ENCODE results near the gene B3GALNT2.
"Not testable (repeated sequence)": the region's sequence is repeated elsewhere in the genome, so short reads cannot be mapped to it uniquely, and the experiment has no call there.

B3GALNT2 gene

DNA sequence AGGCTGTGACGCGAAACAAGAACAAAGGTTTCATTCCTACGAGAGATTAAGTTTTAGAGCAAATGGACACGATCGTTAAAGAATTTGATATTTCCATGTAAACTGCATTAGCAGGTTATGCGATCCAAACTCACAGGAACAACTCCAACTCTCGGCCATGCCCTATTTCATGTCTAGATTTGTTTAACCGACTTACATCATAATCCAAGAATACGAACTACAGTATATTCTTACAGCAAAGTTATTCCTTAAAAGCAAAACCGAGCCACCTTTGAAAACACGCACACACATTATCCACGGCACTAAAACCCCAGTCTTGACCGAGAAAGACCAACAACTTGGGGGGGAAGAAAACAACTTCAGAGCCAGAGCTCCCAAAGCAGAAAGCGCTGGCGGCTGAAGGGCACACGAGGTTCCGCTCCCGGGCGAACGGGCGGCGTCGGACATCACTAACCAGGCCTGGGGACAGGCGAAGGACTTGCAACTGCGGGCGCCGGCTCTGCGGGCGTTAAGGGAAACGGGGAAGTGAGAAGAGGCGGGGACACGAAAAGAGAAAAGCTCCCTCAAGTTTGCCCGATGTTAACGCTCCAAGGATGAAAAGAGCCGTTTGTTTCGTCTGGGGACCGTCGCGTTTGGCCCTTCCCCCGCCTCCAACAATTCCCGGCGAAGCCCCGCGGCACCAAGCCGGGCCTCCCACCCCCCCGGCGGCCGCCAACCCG, 690 bp downstream of the B3GALNT2 start:
- peak; percentile 79 for DNase-seq

GRCh38 chr1:235502601-235503402, 1.4 kb downstream of the B3GALNT2 start:
- DNase-seq, result peak; percentile 32

- no peak for DNase-seq
Measured at GRCh38 chr1:235500971-235501540, 3.2 kb downstream of the B3GALNT2 start.

- no peak for DNase-seq
Measured at GRCh38 chr1:235495551-235495950, 8.7 kb downstream of the B3GALNT2 start.

DNA sequence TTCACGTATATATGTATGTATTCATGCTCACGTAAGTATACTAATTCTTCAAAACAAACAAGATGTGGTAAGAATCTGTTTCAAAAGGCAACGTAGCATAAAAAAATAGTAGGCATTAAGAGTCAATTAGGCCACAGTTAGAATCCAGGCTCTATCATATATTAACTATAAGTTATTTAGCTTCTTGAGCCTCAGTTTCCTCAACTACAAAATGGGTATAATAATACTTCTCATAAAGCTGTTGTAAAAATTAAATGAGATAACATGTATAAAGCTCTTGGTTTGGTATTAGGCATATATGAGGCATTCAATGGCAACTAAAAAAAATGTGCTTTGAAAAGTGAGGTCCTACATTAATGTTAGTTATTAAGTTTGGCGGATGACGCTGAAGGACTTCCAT, 9.2 kb downstream of the B3GALNT2 start:
- DNase-seq, result no peak

GRCh38 chr1:235494531-235494930, 9.7 kb downstream of the B3GALNT2 start:
- DNase-seq, result no peak

DNA sequence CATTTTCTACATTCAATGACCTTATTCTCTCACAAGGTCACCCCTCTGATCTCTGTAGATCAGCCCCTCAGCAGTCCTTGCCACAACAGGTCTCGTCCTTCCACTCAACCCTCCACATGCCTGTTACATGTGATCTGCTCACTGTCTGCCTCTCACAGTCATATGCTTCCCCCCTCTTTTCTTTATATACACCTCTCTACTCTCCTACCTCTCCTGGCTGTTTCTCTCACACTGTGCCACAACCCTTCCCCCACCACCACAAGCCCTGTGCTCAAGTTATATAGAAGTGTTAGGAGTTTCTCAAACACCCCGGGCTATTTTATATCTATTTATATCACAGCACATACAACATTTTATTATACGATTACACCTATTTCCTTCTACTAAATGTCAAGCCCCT, 12.6 kb downstream of the B3GALNT2 start:
- no peak for DNase-seq

DNA sequence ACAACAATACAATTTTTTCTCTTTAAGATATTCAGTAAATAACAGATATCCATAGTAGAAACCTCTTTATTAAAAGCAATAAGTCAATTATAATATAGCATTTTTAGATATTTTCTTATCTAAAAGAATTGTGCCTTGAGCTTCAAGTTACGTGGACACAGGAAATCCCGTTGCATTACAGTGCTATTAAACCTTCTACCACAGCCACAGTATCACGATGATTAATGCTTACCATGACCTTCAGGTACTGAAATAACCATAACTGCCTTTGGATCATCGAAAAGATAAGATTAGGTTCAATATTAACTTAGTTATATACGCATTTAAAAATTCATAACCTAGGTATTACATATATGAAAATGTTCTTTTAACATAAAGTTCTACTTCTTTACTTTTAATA, 17.9 kb downstream of the B3GALNT2 start:
- no peak for DNase-seq

GRCh38 chr1:235485558-235485957, 18.7 kb downstream of the B3GALNT2 start:
- no peak for DNase-seq

DNA sequence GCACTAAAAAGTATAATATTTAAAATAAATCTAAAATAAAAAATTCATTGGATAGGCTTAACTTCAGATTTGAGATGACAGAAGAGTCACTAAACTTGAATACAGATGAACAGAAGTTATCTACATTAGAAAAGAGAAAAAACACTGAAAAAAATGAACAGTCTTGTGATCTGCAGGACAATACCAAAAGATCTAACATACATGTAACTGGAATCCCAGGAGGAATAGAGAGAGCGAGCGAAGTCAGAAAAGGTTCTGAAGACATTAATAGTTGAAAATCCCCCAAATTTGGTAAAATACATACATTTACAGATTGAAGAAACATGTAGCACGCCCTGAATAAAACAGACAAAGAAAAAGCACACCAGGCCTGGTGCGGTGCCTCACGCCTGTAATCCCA, 21.2 kb downstream of the B3GALNT2 start:
- DNase-seq, result no peak

DNA sequence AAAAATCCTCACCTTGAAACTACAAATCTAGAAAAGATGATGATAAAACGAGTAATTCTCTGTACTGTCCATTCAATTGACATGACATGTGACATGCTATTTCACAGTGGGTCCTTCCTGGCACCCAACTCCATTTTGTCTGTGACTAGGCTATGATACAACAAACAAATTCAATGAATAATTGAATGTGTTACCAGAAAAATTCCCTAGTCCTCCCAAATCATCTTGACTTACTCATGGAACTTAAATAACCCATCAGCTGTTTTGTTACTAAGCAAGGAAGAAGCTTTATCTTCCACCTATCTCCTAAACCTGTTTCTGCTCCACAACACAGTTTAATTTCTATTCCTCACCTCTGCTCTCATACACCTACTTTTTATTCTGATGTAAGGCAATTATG, 30.4 kb downstream of the B3GALNT2 start:
- no peak for DNase-seq

GRCh38 chr1:235470741-235471439, 33.4 kb downstream of the B3GALNT2 start:
- DNase-seq, result no peak

DNA sequence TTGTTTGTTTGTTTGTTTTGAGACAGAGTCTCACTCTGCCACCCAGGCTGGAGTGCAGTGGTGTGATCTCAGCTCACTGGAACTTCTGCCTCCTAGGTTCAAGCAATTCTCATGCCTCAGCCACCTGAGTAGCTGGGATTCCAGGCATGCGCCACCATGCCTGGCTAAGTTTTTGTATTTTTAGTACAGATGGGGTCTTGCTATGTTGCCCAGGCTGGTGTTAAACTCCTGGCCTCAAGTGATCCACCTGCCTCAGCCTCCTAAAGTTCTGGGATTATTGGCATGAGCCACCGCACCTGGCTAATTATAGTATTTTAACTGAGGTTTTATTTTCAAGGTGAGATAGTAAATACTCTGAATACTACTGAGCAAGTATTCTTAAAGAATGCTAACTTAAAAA, 34.4 kb downstream of the B3GALNT2 start:
- not testable (repeated sequence) for DNase-seq

- no peak for DNase-seq
Measured at GRCh38 chr1:235468970-235469369, 35.3 kb downstream of the B3GALNT2 start.

GRCh38 chr1:235468004-235468403, 36.2 kb downstream of the B3GALNT2 start:
- no peak for DNase-seq

DNA sequence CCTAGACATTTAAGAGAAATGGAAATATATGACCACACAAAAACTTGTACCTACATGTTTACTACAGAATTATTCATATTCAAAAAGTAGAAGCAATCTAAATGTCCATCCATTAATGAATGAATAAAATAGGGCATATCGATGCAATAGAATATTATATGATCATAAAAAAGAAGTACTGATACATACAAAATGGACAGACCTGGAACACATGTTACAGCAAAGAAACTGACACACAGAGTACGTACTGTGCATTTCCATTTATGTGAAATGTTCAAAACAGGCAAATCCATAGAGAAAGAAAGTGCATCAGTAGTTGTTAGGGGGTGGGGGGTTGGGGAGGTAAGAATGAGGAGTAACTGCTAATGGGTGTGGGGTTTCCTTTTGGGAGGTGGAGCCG, 39.2 kb downstream of the B3GALNT2 start:
- no peak for DNase-seq

GRCh38 chr1:235462832-235463231, 41.4 kb downstream of the B3GALNT2 start:
- DNase-seq, result not testable (repeated sequence)

DNA sequence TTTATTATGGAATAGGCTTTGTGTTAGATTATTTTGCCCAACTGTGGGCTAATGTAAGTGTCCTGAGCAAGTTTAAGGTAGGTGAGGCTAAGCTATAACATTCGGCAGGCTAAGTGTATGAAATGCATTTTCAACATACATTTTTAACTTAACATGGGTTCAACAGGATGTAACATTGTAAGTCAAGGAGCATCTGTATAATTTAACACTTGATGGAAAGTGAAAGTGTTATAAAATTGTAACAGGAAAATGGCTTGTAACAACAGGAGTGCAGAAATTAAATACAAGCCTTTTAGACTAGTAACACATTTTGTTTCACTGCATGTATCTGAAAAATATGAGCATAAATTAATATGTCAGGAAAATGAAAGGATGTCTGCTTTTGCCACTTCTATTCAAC, 42.3 kb downstream of the B3GALNT2 start:
- no peak for DNase-seq

DNA sequence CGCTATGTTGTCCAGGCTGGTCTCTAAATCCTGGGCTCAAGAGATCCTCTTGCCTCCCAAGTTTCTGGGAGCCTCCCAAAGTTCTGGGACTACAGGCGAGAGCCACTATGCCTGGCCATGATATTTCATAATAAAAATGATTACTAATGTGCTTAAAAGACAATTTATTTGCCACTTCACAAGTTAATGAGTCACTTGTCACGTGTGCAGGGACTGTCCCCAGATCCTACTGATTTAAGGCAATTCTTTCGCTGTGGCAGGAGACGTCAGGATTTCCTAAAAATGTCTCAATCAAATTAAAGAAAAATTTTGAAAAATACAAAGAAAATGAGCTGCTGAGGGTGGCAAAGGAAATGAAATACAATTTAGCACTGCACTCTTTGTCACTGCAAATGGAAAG, 43.5 kb downstream of the B3GALNT2 start:
- DNase-seq, result no peak

- DNase-seq, result not testable (repeated sequence)
Measured at GRCh38 chr1:235457856-235458255, 46.4 kb downstream of the B3GALNT2 start.

GRCh38 chr1:235455823-235456222, 48.4 kb downstream of the B3GALNT2 start:
- peak; percentile 46 for DNase-seq

GRCh38 chr1:235455097-235455496, 49.2 kb downstream of the B3GALNT2 start:
- DNase-seq, result no peak

GRCh38 chr1:235454021-235454420, 50.2 kb downstream of the B3GALNT2 start:
- no peak for DNase-seq

All from NCI-H82 (cell line).